D721Med (cell line): ENCODE measurements around the gene CCIN.

ENCODE experiments used
- DNase-seq: peaks from one replicate; pipeline ENCODE4 v3.0.0; 2011; ENCODE audit warnings: low spot score; ENCODE audit not compliant: insufficient read length
- FAIRE-seq: peaks from 2 replicates; lab custom pipeline; 2011; peaks lifted over from hg19 to GRCh38; lab: Jason Lieb, UNC
- TF ChIP-seq, protein P1 (sequence below): IDR thresholded peaks from 2 replicates; pipeline ENCODE4 v1.5.1; 2012; ENCODE audit warnings: mild to moderate bottlenecking, control low read depth; ENCODE audit not compliant: insufficient read depth; ENCODE audit errors: missing control alignments

Gene CCIN

DNA sequence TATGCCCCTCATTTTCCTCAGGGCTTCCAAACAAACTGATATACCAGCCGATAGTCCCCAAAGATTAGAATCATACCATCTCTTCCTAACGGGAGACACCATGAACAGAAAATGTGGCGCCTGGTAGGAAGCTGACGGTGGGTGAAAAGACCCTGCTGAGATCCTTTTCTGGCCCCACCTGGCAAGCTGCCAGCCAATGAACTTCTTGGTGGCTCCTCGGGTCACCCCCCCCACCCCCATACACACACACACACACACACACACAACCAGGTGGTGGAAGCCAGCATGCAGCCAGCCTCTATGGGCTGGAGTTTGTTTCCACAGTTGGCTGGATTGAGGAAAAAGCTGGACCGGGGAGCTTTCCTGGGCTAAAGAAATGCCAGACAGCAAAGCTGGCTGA lies 4.8 kb upstream of the CCIN start:
- DNase-seq (no peak), FAIRE-seq (no peak)

DNA sequence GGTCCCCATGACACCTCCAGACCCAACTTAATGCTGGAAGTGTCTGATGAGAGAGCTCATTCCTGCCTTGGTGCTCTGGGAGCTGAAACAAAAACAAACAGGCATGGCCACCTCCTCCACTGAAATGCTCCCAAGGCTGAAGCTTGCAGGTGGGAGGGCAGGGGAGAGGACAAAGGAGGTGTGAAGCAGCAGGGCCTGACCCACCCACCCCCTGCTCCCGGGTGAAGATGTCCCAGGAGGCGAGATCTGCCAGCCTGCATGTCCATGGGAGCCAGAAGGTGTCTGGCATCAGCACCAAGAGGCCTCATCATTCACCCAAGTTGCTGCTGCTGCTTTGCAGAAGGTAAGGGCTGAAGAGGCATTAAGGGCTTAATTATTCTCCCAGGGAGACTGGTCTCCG lies 4.2 kb upstream of the CCIN start:
- FAIRE-seq (no peak), DNase-seq (no peak)
- TF ChIP-seq, protein P1, sequence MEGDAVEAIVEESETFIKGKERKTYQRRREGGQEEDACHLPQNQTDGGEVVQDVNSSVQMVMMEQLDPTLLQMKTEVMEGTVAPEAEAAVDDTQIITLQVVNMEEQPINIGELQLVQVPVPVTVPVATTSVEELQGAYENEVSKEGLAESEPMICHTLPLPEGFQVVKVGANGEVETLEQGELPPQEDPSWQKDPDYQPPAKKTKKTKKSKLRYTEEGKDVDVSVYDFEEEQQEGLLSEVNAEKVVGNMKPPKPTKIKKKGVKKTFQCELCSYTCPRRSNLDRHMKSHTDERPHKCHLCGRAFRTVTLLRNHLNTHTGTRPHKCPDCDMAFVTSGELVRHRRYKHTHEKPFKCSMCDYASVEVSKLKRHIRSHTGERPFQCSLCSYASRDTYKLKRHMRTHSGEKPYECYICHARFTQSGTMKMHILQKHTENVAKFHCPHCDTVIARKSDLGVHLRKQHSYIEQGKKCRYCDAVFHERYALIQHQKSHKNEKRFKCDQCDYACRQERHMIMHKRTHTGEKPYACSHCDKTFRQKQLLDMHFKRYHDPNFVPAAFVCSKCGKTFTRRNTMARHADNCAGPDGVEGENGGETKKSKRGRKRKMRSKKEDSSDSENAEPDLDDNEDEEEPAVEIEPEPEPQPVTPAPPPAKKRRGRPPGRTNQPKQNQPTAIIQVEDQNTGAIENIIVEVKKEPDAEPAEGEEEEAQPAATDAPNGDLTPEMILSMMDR = no peak

More for the DNA sequence above, 4.8 kb upstream of the CCIN start:
- TF ChIP-seq, protein P1 = no peak

- FAIRE-seq (no peak), DNase-seq (no peak)
- TF ChIP-seq, protein P1 = no peak
These were observed 3.4 kb upstream of the CCIN start for GRCh38 chr9:36165826-36166167.

DNA sequence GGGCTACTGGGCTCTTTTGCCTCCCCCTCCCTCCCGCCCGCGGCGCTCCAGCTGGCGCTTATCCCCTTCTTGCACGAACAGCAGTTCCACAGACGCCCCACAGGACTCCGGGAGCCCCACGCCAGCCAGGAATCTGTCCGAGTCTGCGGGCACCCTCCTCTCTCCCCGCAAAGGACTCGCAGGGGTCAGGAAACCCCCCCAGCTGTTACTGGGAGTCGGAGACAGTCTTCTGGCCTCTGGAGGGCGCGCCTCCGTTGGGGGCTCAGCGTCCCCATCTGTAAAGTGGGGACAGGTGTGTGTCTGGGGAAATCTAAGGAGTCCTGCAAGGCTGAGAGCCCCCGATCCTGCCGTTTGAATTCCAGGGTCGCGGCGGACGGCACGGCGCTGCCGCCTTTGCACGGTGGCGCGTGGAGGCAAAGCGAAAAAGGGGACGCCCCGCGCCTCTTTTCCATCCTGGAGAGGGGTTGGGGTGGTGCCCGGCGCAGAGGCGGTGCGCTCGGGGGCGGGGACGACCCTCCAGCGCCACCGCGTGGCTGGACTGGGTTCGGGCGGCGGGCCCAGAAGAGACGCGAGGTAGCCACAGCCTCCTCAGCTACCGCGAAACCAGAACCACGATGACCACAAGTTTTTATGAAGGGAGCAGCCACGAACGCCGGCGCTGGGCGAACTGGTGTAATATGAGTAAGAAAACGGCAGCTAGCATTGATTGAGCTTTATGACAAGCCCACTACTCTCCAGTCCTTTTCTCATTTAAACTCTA lies 2.8 kb upstream of the CCIN start:
- DNase-seq = peak; percentile 95
- FAIRE-seq = no peak
- TF ChIP-seq, protein P1 = peak; percentile 82

GRCh38 chr9:36169708-36170107 lies 520 bp downstream of the CCIN start:
- no peak for DNase-seq
- no peak for FAIRE-seq
- TF ChIP-seq, protein P1 = no peak

GRCh38 chr9:36170531-36170930 lies 1.3 kb downstream of the CCIN start:
- TF ChIP-seq, protein P1 = no peak

GRCh38 chr9:36173861-36174260 lies 4.7 kb downstream of the CCIN start:
- TF ChIP-seq, protein P1 = no peak
- FAIRE-seq (no peak), DNase-seq (no peak)

More at GRCh38 chr9:36170531-36170930, 1.3 kb downstream of the CCIN start:
- no peak for DNase-seq
- FAIRE-seq = no peak
